Measurements from ENCODE around the gene CSMD2. TPM values are rescaled to one million over a fixed set of nuclear protein-coding genes. Genes with fewer than 3 reads are reported as not detected.

Gene CSMD2
- total RNA-seq, 1 experiment from 2014 or later: 13.2 TPM

GRCh38 chr1:33792216-33792615 is 372.8 kb downstream of the CSMD2 start:
- ChIA-PET CTCF (no interaction called here), POLR2A (no interaction called here)
- Mint-ChIP-seq H3K4me3 (no peak overlapping the region), H3K9me3 (peaks cover 14% of the 10 kb centered on the region), H3K36me3 (peaks cover 37% of the 10 kb centered on the region), H3K27ac (no peak overlapping the region), H3K27me3 (ENCODE audit: low read depth) (no peaks in the 10 kb centered on the region), H3K4me1 (peaks cover under 1% of the 10 kb centered on the region)
- no peak for TF ChIP-seq FOXJ3 (CRISPR knock-in tag; IDR thresholded peaks at IDR 0.05; ENCODE audit: borderline replicate concordance)
- TF ChIP-seq, protein P1, sequence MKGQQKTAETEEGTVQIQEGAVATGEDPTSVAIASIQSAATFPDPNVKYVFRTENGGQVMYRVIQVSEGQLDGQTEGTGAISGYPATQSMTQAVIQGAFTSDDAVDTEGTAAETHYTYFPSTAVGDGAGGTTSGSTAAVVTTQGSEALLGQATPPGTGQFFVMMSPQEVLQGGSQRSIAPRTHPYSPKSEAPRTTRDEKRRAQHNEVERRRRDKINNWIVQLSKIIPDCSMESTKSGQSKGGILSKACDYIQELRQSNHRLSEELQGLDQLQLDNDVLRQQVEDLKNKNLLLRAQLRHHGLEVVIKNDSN (CRISPR knock-in tag; IDR thresholded peaks at IDR 0.05): no peak
- TF ChIP-seq SMAD3 (CRISPR knock-in tag; IDR thresholded peaks at IDR 0.05; ENCODE audit: borderline replicate concordance): no peak
- DNase-seq (ENCODE audit: low spot score) (no peak), ATAC-seq (no peak)

DNA sequence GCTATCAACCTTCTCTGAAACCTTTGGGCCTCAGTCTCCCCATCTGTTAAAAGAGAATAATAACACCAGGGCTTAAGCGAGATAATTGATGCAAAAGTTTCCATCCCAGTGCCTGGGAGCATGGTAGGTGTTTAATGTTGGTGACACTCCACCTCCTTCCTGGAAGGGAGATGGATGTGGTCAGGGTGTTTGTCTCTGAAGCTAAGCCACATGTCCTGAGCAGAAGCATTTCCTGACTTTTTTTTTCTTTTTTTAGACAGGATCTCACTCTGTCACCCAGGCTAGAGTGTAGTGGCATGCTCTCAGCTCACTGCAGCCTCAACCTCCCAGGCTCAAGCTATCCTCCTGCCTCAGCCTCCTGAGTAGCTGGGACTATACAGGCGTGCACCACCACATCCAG is 373.8 kb downstream of the CSMD2 start:
- Mint-ChIP-seq H3K4me3 (no peak overlapping the region), H3K9me3 (peaks cover 4% of the 10 kb centered on the region), H3K27me3 (ENCODE audit: low read depth) (no peaks in the 10 kb centered on the region), H3K27ac (no peak overlapping the region), H3K4me1 (no peaks in the 10 kb centered on the region), H3K36me3 (peaks cover 27% of the 10 kb centered on the region)
- ChIA-PET CTCF (interaction anchor here (0.8 kb wide), 1 partner anchor 158 kb away, joined by 3 read pairs; no protein-coding TSS in a partner anchor), POLR2A (no interaction called here)
- no peak for ATAC-seq
- no peak for DNase-seq (ENCODE audit: low spot score)
- TF ChIP-seq ELF4 (CRISPR knock-in tag; IDR thresholded peaks at IDR 0.05; ENCODE audit: low read depth): no peak
- TF ChIP-seq OVOL2 (CRISPR knock-in tag; IDR thresholded peaks at IDR 0.05; ENCODE audit: borderline replicate concordance): no peak
- no peak for TF ChIP-seq TCF7 (CRISPR knock-in tag; IDR thresholded peaks at IDR 0.05; ENCODE audit: low read depth)
- no peak for TF ChIP-seq EMX1 (CRISPR knock-in tag; IDR thresholded peaks at IDR 0.05)
- no peak for TF ChIP-seq AR (CRISPR knock-in tag; IDR thresholded peaks at IDR 0.05)
- TF ChIP-seq ZNF232 (CRISPR knock-in tag; IDR thresholded peaks at IDR 0.05): no peak
- no peak for TF ChIP-seq GRHL2 (CRISPR knock-in tag; IDR thresholded peaks at IDR 0.05; ENCODE audit: insufficient replicate concordance, severe bottlenecking)
- no peak for TF ChIP-seq TP53 (CRISPR knock-in tag; IDR thresholded peaks at IDR 0.05)
- no peak for TF ChIP-seq ZNF263 (CRISPR knock-in tag; IDR thresholded peaks at IDR 0.05; ENCODE audit: low read depth)
- TF ChIP-seq, protein P2, sequence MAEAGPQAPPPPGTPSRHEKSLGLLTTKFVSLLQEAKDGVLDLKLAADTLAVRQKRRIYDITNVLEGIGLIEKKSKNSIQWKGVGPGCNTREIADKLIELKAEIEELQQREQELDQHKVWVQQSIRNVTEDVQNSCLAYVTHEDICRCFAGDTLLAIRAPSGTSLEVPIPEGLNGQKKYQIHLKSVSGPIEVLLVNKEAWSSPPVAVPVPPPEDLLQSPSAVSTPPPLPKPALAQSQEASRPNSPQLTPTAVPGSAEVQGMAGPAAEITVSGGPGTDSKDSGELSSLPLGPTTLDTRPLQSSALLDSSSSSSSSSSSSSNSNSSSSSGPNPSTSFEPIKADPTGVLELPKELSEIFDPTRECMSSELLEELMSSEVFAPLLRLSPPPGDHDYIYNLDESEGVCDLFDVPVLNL (CRISPR knock-in tag; IDR thresholded peaks at IDR 0.05; ENCODE audit: borderline replicate concordance, low read depth): no peak
- TF ChIP-seq, protein P3, sequence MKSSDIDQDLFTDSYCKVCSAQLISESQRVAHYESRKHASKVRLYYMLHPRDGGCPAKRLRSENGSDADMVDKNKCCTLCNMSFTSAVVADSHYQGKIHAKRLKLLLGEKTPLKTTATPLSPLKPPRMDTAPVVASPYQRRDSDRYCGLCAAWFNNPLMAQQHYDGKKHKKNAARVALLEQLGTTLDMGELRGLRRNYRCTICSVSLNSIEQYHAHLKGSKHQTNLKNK (CRISPR knock-in tag; IDR thresholded peaks at IDR 0.05): no peak
- TF ChIP-seq, protein P4, sequence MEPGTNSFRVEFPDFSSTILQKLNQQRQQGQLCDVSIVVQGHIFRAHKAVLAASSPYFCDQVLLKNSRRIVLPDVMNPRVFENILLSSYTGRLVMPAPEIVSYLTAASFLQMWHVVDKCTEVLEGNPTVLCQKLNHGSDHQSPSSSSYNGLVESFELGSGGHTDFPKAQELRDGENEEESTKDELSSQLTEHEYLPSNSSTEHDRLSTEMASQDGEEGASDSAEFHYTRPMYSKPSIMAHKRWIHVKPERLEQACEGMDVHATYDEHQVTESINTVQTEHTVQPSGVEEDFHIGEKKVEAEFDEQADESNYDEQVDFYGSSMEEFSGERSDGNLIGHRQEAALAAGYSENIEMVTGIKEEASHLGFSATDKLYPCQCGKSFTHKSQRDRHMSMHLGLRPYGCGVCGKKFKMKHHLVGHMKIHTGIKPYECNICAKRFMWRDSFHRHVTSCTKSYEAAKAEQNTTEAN (CRISPR knock-in tag; IDR thresholded peaks at IDR 0.05): no peak
- TF ChIP-seq, protein P1 (CRISPR knock-in tag; IDR thresholded peaks at IDR 0.05): no peak
- TF ChIP-seq MXD4 (CRISPR knock-in tag; IDR thresholded peaks at IDR 0.05; ENCODE audit: borderline replicate concordance): no peak
- TF ChIP-seq, protein P5, sequence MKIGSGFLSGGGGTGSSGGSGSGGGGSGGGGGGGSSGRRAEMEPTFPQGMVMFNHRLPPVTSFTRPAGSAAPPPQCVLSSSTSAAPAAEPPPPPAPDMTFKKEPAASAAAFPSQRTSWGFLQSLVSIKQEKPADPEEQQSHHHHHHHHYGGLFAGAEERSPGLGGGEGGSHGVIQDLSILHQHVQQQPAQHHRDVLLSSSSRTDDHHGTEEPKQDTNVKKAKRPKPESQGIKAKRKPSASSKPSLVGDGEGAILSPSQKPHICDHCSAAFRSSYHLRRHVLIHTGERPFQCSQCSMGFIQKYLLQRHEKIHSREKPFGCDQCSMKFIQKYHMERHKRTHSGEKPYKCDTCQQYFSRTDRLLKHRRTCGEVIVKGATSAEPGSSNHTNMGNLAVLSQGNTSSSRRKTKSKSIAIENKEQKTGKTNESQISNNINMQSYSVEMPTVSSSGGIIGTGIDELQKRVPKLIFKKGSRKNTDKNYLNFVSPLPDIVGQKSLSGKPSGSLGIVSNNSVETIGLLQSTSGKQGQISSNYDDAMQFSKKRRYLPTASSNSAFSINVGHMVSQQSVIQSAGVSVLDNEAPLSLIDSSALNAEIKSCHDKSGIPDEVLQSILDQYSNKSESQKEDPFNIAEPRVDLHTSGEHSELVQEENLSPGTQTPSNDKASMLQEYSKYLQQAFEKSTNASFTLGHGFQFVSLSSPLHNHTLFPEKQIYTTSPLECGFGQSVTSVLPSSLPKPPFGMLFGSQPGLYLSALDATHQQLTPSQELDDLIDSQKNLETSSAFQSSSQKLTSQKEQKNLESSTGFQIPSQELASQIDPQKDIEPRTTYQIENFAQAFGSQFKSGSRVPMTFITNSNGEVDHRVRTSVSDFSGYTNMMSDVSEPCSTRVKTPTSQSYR (CRISPR knock-in tag; IDR thresholded peaks at IDR 0.05): no peak
- TF ChIP-seq GTF2I (CRISPR knock-in tag; conservative IDR thresholded peaks at IDR 0.05): no peak
- no peak for TF ChIP-seq JUN (CRISPR knock-in tag; IDR thresholded peaks at IDR 0.05)
- no peak for TF ChIP-seq TEAD4 (CRISPR knock-in tag; IDR thresholded peaks at IDR 0.05)

Data from WTC11 (cell line).